HG02642 (cell line): ENCODE results near the gene CLEC2D.
"Not testable (repeated sequence)": the region's sequence is repeated elsewhere in the genome, so short reads cannot be mapped to it uniquely, and the experiment has no call there.

Source experiments
- ATAC-seq: cut with Tn5 transposase; IDR thresholded peaks from one replicate; pipeline ENCODE4 v1.9.1; 2021; ENCODE audit warnings: mild to moderate bottlenecking; ENCODE audit not compliant: unreplicated experiment, poor library complexity

The CLEC2D gene

GRCh38 chr12:9721394-9722092 lies 52.0 kb downstream of the CLEC2D start:
- peak; percentile 60 for ATAC-seq

- ATAC-seq, result no peak
These were observed 54.5 kb downstream of the CLEC2D start for GRCh38 chr12:9724023-9724422.

- ATAC-seq, result no peak
These were observed 55.8 kb downstream of the CLEC2D start for GRCh38 chr12:9725213-9725870.

- no peak for ATAC-seq
These were observed 58.3 kb downstream of the CLEC2D start for GRCh38 chr12:9727813-9728212.

GRCh38 chr12:9729082-9729481 lies 59.6 kb downstream of the CLEC2D start:
- ATAC-seq, result no peak

- no peak for ATAC-seq
These were observed 60.5 kb downstream of the CLEC2D start for GRCh38 chr12:9730011-9730410.

- no peak for ATAC-seq
These were observed 61.1 kb downstream of the CLEC2D start for GRCh38 chr12:9730591-9730990.

- no peak for ATAC-seq
These were observed 61.9 kb downstream of the CLEC2D start for GRCh38 chr12:9731393-9731792.

- ATAC-seq, result peak; percentile 37
These were observed 62.3 kb downstream of the CLEC2D start for GRCh38 chr12:9731797-9732196.

- peak; percentile 42 for ATAC-seq
These were observed 63.5 kb downstream of the CLEC2D start, which contains the start of gene CLECL1 for GRCh38 chr12:9732921-9733461. Gene CLECL1 (minus strand): TSS chr12:9733097.

GRCh38 chr12:9735601-9736000 lies 66.1 kb downstream of the CLEC2D start:
- ATAC-seq, result no peak

GRCh38 chr12:9736936-9737705 lies 67.6 kb downstream of the CLEC2D start:
- ATAC-seq, result no peak

- not testable (repeated sequence) for ATAC-seq
These were observed 69.4 kb downstream of the CLEC2D start for GRCh38 chr12:9738905-9739304.

- not testable (repeated sequence) for ATAC-seq
These were observed 70.0 kb downstream of the CLEC2D start for GRCh38 chr12:9739404-9740105.

- no peak for ATAC-seq
These were observed 70.7 kb downstream of the CLEC2D start for GRCh38 chr12:9740106-9740750.

GRCh38 chr12:9741726-9742125 lies 72.2 kb downstream of the CLEC2D start:
- peak; percentile 82 for ATAC-seq

- ATAC-seq, result peak; percentile 50
These were observed 73.1 kb downstream of the CLEC2D start for GRCh38 chr12:9742661-9743060.

GRCh38 chr12:9745199-9745598 lies 75.7 kb downstream of the CLEC2D start:
- ATAC-seq, result no peak
